Activated CD4-positive, CD25-positive, alpha-beta regulatory T cell treated with anti-CD3 and anti-CD28 coated beads, Interleukin-2, amount 50 U/mL, for 16 hours (primary cell): ENCODE data around the gene CGREF1.
"Not testable (repeated sequence)": the region's sequence is repeated elsewhere in the genome, so short reads cannot be mapped to it uniquely, and the experiment has no call there.

Experiments
- DNase-seq: peaks from one replicate; pipeline ENCODE4 v3.0.0-alpha.2; 2020; ENCODE audit warnings: low read depth, low spot score

The CGREF1 gene

DNA sequence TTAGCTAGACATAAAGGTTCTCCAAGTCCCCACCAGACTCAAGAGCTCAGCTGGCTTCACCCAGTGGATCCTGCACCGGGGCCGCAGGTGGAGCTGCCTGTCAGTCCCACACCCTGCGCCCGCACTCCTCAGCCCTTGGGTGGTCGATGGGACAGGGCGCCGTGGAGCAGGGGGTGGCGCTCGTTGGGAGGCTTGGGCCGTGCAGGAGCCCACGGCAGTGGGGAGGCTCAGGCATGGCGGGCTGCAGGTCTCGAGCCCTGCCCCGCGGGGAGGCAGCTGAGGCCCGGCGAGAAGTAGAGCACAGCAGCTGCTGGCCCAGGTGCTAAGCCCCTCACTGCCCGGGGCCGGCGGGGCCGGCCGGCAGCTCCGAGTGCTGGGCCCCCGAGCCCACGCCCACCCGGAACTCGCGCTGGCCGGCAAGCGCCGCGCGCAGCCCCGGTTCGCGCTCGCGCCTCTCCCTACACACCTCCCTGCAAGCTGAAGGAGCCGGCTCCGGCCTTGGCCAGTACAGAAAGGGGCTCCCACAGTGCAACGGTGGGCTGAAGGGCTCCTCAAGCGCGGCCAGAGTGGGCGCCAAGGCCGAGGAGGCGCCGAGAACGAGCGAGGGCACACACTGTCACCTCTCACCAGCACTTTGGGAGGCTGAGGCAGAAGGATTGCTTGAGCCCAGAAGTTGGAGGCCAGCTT lies 7.4 kb downstream of the CGREF1 start:
- not testable (repeated sequence) for DNase-seq

DNA sequence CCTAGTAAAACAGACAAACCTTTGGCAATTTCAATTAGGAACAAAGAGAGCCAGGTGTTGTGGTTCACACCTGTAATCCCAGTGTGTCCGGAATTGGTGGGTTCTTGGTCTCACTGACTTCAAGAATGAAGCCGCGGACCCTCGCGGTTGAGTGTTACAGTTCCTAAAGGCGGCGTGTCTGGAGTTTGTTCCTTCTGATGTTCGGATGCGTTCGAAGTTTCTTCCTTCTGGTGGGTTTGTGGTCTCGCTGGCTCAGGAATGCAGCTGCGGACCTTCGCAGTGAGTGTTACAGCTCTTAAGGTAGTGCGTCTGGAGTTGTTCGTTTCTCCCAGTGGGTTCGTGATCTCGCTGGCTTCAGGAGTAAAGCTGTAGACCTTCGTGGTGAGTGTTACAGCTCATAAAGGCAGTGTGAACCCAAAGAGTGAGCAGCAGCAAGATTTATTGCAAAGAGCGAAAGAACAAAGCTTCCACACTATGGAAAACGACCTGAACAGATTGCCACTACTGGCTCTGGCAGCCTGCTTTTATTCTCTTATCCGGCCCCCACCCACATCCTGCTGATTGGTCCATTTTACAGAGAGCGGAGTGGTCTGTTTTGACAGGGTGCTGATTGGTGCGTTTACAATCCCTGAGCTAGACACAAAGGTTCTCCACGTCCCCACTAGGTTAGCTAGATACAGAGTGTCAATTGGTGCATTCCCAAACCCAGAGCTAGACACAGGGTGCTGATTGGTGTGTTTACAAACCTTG lies 8.2 kb downstream of the CGREF1 start:
- not testable (repeated sequence) for DNase-seq

GRCh38 chr2:27109083-27109482 lies 9.8 kb downstream of the CGREF1 start:
- DNase-seq: no peak

GRCh38 chr2:27108221-27108620 lies 10.7 kb downstream of the CGREF1 start:
- DNase-seq: no peak

GRCh38 chr2:27105981-27106380 lies 12.9 kb downstream of the CGREF1 start:
- no peak for DNase-seq

- no peak for DNase-seq
These were observed 16.6 kb downstream of the CGREF1 start for GRCh38 chr2:27102329-27102728.

GRCh38 chr2:27100036-27100435 lies 18.9 kb downstream of the CGREF1 start:
- DNase-seq: no peak

GRCh38 chr2:27099334-27099955 lies 19.5 kb downstream of the CGREF1 start:
- DNase-seq: no peak

GRCh38 chr2:27097341-27097740 lies 21.6 kb downstream of the CGREF1 start:
- no peak for DNase-seq

DNA sequence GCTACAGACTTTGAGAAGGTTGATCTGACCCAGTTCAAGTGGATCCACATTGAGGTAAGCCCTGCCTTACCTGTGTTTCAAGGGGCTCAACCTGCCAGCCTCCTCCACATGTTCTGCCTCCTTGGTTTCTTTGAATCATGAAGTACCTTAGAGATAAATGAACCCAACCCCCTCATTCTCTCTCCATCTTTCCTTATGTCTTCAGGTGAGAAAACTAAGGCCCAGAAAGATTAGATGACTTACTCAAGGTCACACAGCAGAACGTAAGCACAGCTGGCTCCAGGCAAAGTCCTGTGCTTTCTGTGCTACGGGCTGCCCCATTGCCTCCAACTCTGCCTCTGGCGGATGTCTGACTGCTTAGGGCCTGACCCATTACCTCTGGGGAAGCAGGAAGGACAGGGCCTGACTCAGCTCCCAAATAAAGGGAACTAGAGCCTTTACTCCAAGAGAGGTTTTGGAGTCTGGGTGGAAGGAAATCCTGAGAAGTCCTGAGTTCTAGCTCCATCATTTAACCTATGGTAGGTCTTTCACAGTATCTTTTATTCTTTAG lies 22.1 kb downstream of the CGREF1 start:
- DNase-seq: no peak

GRCh38 chr2:27095745-27096651 lies 22.9 kb downstream of the CGREF1 start:
- DNase-seq: no peak

GRCh38 chr2:27095427-27095744 lies 23.5 kb downstream of the CGREF1 start:
- no peak for DNase-seq

- no peak for DNase-seq
These were observed 24.5 kb downstream of the CGREF1 start for GRCh38 chr2:27094353-27094984.

DNA sequence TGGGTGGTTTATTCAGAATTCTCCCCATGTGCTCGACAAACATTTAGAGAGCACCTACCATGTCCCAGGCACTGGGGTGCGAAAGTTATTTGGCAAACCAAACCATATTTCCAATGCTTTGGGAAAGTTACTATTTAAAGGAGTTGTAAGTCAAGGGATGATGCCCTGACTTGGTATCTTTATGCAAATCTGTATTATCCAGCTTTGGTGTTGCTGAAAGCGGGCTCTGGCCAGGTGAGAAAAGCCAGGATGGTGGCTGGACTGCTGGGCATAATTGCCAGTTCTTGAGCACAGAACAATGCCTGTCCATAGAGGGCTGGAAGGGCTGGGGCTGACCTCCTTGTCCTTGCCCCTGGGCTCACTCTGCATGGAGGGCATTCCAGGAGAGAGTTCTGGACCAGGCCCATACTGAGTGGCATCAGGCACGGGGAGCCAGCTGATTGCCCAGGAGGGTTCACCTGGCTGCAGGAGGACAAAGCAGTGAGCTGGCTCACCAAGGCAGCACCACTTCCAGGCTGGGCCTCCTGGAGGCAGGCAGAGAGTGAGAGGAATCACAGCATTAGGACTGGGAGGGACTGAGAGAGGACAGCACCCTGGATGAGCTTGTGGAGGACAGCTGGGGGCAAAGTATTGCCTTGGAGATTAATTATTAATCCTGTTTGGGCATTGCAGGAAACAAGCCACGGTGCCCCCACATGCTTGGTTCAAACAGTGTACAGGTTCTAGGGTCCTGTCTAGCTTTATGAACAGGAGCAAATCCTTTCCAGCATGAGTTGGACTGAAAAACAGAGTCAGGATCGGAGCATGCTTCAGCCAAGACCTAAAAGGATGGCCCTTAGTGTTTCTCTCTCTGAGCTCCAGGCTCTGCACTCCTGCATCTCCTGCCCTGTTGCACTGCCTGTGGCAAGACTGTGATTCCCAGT lies 25.2 kb downstream of the CGREF1 start:
- DNase-seq: no peak

- DNase-seq: no peak
These were observed 26.1 kb downstream of the CGREF1 start for GRCh38 chr2:27092696-27093429.

- no peak for DNase-seq
These were observed 26.9 kb downstream of the CGREF1 start for GRCh38 chr2:27091746-27092695.

GRCh38 chr2:27089111-27089954 lies 29.6 kb downstream of the CGREF1 start:
- no peak for DNase-seq
